Middle frontal gyrus (tissue), 1 donor: ENCODE measurements around the gene SCUBE3.

Experiments used
- DNase-seq: peaks from one replicate; pipeline ENCODE4 v3.0.0-alpha.2; 2015; ENCODE audit warnings: low spot score; ENCODE audit errors: extremely low spot score

SCUBE3 gene

DNA sequence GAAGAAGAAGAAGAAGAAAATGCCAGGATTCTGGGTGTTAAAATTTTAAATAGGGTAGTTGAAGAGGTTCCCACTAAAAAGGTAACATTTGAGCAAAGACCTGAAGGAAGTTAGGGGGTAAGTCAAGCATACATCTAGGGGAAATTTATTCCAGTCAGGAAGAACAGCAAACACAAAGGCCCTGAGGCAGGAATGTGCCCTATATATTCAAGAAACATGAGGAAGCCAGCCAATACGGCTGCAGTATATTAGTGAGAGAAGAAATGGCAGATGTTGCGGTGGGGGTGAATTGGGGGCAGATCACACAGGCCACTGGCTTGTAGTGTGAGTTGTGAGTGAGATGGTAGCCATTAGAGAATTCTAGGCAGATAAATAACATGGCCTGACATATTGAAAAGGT, 51.8 kb downstream of the SCUBE3 start:
- no peak for DNase-seq

DNA sequence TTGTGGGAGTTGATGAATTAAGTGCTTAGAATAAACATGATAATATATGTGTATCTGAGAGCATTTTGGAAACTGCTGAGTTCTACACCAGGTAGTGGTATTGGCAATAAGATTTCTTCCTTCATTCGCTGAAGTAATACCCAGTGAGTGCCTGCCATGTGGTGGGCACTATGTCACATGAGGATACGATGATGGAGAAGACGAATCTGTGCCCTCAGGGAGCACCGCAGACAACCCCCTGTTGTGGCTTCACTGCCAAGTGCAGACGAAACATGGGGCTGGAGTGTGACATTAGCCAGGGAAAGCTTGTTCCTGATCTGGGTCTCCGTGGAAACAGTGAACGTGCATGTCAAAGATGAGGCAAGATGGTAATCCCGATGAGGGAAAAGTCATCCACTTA, 53.7 kb downstream of the SCUBE3 start:
- DNase-seq, result no peak

DNA sequence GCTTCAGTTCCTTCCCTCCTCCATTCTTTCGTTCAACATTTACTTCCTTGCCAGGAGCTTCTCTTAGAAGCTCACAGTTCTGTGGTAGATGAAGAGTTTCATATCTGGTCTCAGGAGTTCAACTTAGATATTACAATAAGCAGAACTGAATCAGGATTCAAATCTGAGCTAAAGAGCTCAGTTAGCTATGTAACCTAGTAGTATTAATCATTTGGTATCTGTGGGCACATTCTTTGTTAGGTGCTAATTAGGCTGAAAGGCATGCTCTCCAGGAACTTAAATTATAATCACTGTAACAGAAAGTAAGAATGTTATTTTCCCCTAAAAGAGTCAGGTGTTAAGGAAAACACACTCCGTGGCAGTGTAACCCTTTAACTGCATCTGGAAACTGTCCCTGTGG, 54.1 kb downstream of the SCUBE3 start:
- DNase-seq, result no peak

DNA sequence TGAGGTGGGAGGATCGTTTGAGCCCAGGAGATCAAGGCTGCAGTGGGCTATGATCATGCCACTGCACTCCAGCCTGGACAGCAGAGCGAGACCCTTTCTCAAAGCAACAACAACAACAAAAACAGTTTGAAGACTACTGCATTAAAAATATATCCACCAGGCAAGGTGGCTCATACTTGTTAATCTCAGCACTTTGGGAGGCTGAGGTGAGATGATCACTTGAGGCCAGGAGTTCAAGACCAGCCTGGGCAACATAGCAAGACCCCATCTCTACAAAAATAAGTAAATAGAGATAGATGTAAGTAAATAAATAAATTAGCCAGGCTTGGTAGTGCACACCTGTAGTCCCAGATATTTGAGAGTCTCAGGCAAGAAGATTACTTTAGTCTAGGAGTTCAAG, 58.2 kb downstream of the SCUBE3 start:
- DNase-seq, result no peak

DNA sequence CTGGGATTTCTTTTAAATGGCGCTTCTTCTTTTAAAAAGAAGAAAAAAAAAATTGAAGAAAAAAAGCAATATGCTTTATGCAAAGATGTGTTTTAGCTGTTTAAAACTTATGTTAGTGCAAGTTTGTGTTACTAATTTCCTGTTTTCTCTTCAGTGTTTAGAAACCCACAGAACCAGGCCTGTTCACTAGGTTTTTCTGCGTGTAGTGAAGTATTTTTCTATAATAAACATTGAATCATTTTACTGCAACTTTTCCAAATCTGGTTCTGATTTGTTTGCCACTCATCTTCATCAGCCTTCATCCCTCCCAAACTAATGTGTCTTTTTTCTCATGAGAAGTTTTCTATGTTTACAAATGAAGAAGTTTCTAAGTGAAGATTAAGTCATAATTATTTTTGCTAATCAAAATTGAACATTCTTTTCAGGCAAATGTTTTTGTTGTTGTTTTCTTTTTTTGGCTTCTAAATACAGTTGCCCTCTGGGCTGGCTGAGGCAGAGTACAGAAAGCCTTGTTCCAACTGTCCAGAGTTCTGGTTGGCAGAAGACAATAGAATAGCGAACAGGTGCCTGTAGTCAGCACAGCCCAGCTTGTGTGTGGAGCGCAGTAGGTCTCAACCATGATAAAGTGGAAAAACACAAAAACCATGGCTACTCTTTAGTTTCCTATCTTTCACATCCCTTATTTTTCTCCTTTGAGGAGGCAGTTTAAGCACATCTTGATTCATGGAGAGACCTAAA, 60.2 kb downstream of the SCUBE3 start:
- no peak for DNase-seq

DNA sequence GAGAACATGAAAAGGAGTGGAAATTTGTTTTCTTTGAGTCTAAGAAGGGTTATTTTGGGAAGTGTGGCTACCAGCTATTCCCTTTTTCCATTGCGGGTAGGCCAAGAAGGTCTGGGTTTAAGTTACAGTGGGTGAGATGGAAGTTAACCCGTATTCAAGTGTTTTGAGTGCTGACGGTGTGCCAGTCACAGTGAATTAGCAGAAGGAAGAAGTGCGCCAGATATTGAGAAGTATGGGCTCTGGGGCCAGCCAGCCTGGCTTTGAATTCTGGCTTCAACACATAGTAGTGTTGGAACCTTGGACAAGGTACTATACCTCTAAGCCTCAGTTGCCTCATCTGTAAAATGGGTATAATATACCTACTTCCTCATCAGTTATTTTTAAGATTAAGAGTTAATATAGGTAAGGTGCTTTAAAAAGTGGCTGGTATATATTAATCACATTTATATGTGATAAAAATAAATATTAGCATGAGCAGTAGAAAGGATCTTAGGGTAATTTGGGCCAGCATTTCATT, 62.0 kb downstream of the SCUBE3 start:
- no peak for DNase-seq

DNA sequence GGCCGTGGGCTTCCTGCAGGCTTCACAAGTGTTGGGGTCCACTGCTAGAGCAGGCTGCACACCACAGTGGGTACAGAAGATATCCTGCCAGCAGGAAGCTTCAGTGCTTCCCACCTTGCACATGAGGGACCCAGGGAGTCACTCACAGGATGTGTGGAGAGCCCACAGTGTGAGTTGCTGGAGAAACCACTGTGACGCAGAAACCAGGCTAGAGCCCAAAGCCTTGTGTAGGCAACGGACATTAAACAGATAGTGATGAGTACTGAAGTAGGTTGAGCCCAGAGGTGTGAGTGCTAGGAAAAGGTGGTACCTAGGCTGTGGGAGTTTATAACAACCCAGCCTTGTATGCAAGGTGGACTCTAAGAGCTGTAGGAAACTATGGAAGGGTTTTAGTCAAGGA, 65.0 kb downstream of the SCUBE3 start:
- DNase-seq, result no peak

DNA sequence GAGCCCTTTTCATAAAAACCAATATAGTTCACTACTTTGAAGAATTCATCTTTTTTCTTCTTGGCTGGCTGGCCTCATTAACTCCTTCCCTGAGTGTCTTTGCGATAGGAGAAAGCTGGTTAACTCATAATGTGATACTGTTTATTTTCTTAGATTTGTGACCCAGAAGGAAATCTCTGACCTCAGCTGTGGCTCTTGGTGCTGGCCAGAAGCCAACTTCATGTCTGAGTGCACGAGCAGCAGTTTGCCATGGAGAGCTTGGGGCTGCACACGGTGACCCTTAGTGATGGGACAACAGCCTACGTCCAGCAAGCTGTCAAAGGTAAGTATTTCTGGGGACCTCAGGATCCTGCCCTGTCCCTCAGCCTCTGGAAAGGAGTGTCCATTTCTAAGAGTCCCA, 67.1 kb downstream of the SCUBE3 start:
- DNase-seq, result no peak

DNA sequence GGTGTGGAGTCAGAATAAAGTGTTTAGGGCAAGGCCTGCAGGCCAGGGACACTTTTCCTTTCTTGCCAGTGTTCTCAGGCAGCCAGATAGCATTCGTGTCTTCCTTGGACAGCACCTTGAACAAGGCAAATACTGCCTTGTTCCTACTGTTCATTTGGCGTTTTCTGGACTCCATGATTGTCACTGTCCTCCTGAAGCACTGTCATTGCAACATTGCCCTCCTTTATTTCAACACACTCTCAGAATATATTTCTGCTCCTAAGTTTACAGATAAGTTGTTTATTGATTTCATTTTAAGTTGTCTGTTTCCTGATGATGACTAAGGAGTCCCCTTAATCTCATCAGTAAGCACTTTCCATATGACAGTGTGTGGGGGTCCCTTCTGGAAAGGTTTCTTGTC, 68.7 kb downstream of the SCUBE3 start:
- DNase-seq, result no peak

DNA sequence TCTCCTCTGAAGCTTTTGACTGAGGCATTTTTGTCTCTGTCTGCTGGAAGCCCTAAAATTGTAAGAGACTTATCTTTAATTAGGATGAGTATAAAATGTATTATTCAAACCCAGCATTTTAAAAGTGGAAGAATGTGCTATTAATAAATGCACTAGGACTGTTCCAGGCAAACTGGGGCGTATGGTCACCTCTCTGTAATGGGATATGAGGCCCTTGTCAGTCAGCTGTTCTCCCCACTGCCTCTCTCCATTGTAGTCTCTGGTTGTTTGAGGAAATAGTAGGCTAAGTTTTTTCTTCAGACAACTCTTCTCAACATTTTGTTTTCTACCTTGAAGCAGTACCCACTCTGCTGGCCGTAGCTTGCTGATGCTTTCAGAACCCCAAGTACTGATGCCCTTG, 69.6 kb downstream of the SCUBE3 start:
- DNase-seq, result no peak

DNA sequence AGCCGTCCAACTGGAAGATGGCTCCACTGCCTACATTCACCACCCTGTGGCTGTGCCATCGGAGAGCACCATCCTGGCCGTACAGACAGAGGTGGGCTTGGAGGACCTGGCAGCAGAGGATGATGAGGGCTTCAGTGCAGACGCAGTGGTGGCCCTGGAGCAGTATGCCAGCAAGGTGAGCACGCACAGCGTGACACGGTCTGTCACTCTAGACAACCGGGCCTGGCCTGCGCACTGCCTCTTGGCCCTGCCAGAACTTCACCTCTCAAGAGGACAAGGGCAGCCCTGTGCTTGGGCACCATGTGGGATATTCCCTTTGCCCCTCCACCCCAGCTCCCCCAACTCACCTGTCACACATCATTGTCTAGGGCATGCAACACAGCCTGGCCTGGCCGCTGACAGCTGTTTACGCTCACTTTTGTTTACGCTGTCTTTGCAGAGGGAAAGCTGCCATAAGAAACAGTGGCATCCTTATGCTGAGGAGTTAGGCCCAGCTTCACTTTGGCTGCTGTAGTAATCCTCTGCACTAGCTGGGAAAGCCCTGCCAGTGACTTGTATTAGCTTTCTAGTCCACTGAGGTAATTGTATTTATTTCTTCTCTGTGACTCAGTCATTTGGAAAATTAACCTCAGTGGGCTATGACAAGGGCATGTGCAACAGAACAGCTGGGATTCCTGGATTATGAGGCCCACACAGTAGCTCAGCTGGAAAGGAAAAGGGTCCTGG, 74.1 kb downstream of the SCUBE3 start:
- no peak for DNase-seq

DNA sequence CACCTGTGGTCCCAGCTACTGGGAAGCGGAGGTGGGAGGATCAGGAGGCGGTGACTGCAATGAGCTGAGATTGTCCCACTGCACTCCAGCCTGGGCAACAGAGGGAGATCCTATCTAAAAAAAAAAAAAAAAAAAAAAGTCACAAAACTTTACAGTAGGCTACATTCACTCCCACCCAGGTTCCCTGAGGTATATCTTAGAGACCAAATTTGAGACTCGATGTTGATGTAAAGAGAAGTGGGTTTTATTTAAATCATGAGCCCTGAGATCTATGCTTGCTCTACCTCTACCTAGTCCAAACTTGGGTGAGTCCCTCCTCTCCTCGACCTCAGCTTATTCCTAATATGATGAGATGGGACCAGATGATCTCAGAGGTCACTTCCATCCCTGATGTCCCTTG, 75.1 kb downstream of the SCUBE3 start:
- no peak for DNase-seq

DNA sequence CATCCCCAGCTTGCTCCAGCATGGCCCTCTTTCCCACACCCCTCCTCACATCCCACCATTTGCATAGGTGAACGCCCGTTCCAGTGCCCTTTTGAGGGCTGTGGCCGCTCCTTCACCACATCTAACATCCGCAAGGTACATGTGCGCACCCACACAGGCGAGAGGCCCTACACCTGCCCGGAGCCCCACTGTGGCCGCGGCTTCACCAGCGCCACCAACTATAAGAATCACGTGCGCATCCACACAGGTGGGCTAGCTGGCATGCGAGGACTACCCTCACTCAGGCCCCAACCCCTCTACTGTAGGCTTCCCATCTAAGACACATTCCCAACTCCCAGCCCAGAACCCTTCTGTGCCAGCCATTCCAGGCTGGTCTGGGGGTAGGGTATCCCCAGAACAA, 77.7 kb downstream of the SCUBE3 start:
- DNase-seq, result no peak

DNA sequence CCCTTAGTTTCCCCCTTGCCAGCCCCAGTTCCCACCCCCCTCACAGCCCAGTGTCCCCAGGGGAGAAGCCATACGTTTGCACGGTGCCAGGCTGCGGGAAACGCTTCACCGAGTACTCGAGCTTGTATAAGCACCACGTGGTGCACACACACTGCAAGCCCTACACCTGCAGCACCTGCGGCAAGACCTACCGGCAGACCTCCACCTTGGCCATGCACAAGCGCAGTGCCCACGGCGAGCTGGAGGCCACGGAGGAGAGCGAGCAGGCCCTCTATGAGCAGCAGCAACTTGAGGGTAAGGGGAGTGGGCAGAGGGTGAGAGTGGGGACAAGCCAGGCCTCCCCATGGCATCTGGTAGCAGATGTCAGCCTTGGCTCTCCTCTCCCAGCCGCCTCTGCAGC, 78.7 kb downstream of the SCUBE3 start:
- DNase-seq, result no peak

DNA sequence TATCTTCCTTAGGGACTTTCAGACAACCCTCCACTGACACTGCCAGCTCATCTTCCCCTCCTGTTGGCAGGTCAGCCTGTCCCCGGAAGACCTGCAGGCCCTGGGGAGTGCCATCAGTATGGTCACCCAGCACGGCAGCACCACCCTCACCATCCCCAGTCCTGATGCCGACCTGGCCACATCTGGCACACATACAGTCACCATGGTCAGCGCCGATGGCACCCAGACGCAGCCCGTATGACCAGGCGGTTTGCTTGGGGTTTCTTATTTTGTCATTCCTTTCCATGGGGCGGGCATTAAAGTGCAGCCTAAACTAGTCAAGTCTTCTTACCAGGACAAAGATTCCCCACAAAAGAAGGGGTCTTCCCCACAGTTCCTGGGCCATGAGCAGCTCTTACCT, 79.9 kb downstream of the SCUBE3 start:
- no peak for DNase-seq

DNA sequence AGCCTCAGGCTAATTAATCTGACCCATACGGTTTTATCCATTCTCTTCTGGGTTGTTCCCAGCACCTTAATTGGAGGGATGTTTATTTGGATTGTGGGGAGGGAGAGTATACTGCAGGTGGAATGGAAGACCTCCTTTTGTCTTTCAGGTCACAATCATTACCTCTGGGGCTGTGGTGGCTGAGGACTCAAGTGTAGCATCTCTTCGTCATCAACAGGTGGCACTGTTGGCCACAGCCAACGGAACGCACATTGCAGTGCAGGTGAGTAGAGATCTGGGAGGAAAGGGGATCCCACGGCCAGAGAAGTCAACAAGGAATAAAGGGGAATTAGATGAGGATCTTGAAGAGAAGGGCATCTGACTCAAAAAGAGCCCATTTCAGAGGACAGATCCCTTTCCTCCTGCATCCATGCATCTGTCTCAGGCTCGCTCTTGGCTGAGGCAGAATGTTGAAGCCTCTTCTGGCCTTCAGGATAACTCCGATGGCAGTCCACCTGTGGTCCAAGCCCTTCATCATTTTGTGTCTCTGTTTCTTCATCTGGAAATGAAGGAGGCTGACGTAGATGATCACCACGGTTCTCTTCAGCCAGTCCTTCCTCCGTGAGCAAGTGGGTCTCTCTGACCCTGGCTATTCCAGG, 80.7 kb downstream of the SCUBE3 start:
- DNase-seq, result no peak

DNA sequence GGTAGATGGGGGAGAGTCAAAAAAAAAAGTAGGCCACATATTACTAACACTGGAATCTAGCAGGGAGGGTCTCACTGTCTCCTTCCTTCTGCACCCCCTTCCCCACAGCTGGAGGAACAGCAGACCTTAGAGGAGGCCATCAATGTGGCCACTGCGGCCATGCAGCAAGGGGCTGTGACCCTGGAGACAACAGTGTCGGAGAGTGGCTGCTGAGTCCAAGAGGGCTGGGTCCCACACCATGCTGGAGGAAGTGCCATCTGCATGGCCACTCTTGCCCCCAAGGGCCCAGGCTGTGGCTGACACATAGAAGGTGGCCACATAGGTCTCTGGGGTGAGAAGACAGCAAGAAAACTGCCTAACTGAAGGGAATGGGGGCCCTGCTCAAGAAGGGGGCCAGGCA, 81.3 kb downstream of the SCUBE3 start:
- DNase-seq, result no peak

DNA sequence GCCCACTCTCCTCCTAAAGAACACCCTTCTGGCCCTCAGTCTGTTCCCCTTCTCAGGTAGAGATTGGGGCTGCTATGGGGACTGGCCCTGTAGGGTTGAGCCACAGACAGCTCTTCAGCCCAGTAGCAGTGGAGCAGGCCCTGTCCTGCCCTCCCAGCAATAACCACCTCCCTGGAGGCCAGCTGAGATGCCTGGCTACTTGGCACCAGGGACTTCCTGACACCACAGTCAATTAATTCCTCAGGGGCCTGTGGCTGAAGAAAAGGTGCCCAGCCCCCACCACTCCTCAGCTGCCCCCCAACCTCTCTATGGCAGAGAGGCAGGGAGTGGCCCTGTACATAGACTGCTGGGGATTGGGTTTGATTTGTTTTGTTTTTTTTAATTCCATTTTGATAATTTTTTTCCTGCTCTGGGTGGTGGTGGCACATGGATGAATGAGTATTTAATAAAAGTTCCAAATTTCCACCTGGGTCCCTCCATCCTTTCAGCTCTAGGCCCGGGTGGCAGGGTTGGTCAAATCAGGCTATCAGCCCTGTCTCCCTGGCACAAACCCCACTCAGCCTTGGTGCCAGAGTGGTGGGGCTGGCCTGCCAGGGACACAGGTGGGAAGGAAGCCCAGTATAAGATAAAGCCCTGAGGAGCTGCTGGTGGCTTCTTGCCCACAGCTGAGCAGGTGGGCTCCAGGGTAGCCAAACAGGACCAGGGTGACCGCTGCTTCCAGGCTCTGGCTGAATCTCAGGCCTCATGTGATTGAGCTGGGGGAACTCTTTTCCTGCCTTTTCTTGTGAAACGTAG, 82.0 kb downstream of the SCUBE3 start:
- no peak for DNase-seq

DNA sequence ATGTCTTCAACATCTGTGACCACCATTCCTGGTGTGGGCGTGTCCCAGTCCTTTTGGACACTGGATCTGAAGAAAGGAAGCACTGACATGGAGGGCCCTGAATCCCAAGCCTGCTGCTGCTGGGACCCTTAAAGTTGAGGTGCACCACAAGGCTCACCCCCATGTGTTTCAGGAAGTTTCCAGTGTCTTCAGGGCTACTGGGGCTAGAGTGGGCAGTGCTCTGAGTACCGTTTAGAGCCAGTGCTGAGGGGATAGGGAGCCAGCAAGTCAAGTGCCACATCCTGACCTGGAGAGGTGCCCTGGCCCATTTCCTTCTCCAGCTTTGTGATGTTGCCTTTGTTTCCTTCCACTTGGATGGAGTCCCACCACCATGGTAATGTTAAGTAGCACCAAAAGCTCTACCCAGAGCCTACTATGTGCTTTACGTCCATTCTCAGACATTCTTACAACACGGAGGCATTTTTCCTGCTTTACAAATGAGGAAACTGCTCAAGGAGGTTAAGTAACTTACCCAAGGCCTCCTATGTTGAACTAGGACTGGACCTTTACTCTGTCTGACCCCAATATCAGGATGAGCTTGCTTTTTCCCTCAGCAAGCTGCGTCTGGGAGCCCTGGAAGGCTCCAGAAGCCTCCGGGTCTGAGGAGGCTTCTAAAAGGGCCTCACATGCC, 83.3 kb downstream of the SCUBE3 start:
- DNase-seq, result no peak

DNA sequence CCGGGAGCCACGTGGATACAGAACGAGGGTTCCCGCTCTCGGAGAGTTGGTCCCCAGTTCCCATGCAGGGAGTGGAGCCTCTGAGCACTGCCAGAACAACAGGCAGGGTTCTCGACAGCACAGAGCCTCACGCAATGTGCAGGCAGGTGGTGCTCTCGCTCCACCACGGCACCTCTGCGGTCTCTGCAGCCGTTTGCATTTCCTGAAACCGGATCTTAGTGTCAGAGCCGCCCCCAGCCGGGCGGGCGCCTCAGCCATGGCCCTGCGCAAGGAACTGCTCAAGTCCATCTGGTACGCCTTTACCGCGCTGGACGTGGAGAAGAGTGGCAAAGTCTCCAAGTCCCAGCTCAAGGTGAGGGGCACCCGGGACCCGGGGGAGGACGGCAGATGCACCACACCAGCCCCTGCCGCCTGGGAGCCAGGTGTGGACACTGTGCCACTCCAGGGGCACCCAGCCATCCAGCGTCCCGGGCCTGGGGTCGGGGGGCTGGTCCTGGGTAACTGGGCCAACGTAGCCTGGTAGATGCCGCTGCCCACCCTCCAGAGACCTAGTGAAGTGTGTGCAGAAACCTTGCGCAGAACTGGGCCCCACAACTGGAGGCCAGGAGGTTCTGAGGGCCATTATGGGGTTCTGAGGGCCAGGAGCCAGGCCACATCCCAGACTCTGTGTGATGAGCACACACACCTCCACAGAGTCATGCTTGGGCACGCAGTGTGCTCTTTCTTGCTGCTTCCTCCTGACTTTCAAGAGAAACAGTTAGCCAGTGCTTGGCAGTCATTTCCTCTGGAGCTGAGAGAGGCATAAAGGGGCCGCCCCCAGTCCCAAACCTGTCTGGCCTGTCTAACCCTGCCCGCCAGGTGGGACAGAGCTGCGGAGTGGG, 84.1 kb downstream of the SCUBE3 start, which contains the start of gene DEF6:
DEF6 (plus strand) TSS at position 218 of the 881 bp plus-strand sequence; CDS start at position 257, 39 bp downstream.
- DNase-seq, result no peak
